Measurements from ENCODE around the gene ERMARD. TPM values are rescaled to one million over a fixed set of nuclear protein-coding genes. Genes with fewer than 3 reads are reported as not detected.

Gene ERMARD
- polyA plus RNA-seq, 3 donors from 2014 or later = 4.2 to 11.6 (median 10.0) TPM

DNA sequence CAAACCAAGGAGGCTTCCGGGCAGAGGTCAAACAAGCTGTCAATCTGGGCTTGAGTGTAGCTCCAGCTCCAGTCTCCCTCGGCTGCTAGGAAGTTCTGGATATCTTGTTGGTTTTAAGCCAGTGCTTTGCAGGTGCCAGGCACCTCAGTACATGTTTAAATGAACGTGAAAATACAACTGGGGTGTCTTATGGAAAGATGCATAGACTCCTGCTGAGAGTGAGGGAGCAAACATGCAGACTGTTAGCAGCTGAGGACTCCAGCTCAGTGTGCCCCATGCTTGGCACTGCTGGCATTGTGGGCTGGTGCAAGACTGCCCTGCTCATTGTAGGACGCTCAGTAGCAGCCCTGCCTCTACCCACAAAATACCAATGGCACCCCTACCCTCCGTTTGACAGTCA lies 28.5 kb downstream of the ERMARD start:
- peaks cover 0 to 2% (median 0%) of the 10 kb centered on the region in 3 donors for H3K27me3 Mint-ChIP-seq (ENCODE audit: low read depth in 3 of 3)
- H3K36me3 Mint-ChIP-seq = peaks cover 20 to 55% (median 31%) of the 10 kb centered on the region in 3 donors
- H3K4me1 Mint-ChIP-seq = no peaks in the 10 kb centered on the region
- no peak for DNase-seq
- no peak overlapping the region for H3K27ac Mint-ChIP-seq
- no peak overlapping the region for H3K4me3 Mint-ChIP-seq
- no peaks in the 10 kb centered on the region for H3K9me3 Mint-ChIP-seq

DNA sequence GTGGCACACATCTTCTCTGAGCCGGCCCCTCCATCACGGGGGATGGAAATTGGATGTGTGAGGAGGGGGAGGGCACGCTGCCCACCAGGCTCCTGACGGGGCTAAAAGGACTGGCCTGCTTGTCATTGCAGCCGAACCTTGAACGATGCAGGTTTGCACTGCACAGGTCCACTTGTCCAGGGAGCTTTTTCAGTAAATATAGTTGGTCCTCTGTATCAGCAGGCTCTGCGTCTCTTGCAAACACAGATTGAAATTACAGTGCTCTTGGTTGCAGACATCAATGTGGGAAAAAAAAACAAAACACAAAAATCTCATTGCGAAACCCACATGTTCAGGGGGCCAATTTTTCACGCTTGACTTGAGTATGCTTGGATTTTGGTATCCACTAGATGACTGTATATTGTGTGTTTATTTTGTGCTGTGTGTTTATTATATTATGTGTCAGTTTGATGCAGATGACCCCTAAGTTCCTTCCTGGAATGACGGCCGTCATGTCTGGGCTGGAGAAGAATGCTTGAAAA lies 29.2 kb downstream of the ERMARD start:
- Mint-ChIP-seq H3K27me3 (ENCODE audit: low read depth in 3 of 3) (peaks cover 0 to 2% (median 0%) of the 10 kb centered on the region in 3 donors), H3K36me3 (peaks cover 20 to 49% (median 25%) of the 10 kb centered on the region in 3 donors), H3K27ac (no peak overlapping the region), H3K9me3 (no peaks in the 10 kb centered on the region), H3K4me3 (no peak overlapping the region), H3K4me1 (no peaks in the 10 kb centered on the region)
- no peak for DNase-seq

DNA sequence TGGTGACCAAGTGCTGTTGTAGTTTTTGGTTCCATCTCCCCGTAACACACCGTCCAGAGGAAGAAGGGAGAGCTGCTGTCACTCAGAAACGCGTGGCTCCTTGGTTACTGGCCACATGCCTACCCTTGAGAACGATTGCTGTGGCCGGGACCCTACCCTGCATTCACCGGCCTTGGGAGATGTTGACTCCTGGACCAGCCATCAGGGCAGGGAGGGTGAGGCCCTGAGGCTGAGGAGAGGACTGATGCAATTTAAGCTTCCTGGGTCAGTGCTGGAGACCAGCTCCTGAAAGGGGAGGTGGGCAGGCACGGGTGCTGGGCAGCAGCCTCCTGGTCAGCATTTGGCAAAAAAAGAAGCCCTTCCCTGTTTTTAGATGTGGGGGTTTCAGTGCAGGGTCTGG lies 31.5 kb downstream of the ERMARD start:
- Mint-ChIP-seq H3K4me3 (no peak overlapping the region), H3K4me1 (no peaks in the 10 kb centered on the region)
- DNase-seq = no peak

DNA sequence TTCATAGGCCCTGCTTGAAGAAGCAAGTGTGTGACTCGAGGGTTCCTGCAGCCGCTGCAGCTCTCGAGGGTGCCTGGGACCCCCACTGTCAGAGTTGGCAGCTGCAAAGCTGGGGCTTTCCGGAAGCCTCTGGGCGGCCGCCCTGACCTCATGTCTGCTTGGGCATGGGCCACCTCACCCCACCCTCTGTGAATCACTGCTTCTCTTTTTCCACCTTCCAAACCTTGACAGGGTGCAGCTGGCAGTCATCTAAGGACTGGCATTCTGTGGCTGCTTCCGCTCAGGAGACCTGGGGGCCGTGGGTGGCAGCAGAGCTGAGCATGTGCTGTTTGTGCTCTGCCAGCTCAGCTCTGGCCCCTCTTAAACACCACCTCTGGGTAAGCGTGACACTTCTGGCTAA lies 32.0 kb downstream of the ERMARD start:
- no peak for DNase-seq
- Mint-ChIP-seq H3K27me3 (ENCODE audit: low read depth in 3 of 3) (no peaks in the 10 kb centered on the region), H3K4me3 (no peak overlapping the region), H3K36me3 (peaks cover 15 to 30% (median 17%) of the 10 kb centered on the region in 3 donors), H3K27ac (no peak overlapping the region), H3K9me3 (no peaks in the 10 kb centered on the region), H3K4me1 (no peaks in the 10 kb centered on the region)

More for the DNA sequence above, 31.5 kb downstream of the ERMARD start:
- Mint-ChIP-seq H3K9me3 (no peaks in the 10 kb centered on the region), H3K36me3 (peaks cover 15 to 35% (median 20%) of the 10 kb centered on the region in 3 donors), H3K27ac (no peak overlapping the region), H3K27me3 (ENCODE audit: low read depth in 3 of 3) (no peaks in the 10 kb centered on the region)

DNA sequence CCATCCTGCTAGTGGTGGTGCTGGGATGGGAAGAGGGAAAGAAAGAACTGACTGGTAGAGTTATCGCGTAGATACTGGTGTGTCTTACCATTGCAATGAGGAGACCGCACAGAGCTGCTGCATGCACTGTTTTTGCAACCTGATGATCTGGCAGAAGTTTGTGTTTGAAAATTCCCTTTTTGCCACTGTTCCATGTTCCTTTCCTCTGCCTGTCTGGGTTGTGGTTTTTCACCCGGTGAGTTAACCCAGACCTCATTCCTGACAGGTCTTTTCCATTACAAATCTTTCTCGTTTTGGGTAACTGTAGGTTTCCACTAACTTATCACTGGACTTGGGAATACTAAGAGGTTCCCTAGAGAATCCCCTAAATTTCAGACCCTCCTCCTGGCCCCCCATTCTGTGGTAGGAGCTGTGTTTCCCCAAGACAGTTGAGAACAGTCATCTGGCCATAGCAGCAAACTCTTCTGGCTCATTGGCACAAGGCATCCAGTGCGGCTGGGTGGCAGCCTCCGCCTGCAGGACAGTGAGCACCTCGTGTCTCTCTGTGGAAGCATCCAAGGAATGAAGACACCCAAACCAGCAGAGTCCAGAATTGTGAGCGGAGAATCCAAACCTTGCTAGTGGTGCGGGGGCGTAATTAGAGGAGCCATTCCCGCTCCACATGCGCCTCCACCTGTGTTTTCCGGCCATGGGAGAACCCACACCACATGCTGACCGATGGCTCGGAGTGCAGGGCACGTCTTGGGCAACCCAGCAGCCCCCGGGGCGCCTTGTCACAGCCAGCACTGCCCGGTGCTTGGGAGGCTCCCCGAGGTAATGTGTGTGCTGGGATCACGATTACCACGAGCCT lies 32.8 kb downstream of the ERMARD start:
- Mint-ChIP-seq H3K27me3 (ENCODE audit: low read depth in 3 of 3) (peaks cover 0 to 4% (median under 1%) of the 10 kb centered on the region in 3 donors), H3K4me3 (no peak overlapping the region), H3K36me3 (peaks cover 14 to 26% (median 15%) of the 10 kb centered on the region in 3 donors), H3K9me3 (no peaks in the 10 kb centered on the region), H3K27ac (no peak overlapping the region), H3K4me1 (no peaks in the 10 kb centered on the region)
- DNase-seq = no peak

DNA sequence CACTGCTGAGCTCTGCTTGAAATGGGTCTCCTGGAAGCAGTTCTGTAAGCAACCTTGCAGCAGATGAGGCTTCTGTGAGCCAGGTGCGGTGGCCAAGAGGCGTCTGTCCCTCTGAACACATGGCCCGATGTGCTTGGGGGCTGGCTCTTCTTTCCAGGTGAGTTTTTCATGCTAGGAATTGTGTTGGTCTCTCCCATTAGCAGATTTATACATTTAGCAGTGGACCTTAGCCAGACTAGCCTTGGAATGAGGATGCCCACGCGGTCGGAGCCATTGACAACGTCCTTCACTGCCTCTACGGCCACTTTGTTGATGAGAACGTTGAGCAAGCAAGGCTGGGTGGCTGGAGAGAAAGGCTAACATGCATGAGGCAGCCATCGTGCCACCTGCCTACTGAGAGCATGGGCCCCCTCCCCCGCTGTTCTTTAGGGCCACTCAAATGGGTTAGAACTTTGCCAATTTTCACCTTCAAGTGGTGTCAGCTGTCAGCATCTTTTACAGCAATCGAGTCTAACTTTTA lies 33.5 kb downstream of the ERMARD start:
- no peak for DNase-seq
- H3K27me3 Mint-ChIP-seq (ENCODE audit: low read depth in 3 of 3) = peaks cover 2 to 6% (median 4%) of the 10 kb centered on the region in 3 donors
- H3K4me1 Mint-ChIP-seq = peaks cover 3% of the 10 kb centered on the region in 2 donors
- H3K9me3 Mint-ChIP-seq = no peaks in the 10 kb centered on the region
- no peak overlapping the region for H3K27ac Mint-ChIP-seq
- H3K4me3 Mint-ChIP-seq = no peak overlapping the region
- peaks cover 14 to 26% (median 15%) of the 10 kb centered on the region in 3 donors for H3K36me3 Mint-ChIP-seq

DNA sequence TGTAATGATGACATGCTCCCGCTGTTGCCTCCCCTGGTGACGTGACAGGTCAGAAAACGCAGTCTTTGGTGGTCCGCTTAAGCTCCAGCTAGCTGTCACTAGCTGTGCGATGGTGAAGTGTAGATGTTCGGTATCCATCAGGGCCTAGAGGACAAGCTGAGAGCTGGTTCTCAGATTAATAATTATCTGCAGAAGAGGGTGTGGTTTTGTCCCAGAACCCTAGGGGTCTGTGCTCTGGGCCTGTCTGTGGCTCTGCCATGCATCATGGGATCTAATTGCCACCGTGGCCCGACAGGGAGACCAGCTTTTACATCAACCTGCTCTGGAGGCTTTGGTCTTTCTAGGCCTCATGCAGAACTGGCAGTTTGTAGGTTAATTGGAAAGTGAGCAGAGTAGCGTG lies 34.1 kb downstream of the ERMARD start:
- Mint-ChIP-seq H3K4me3 (no peak overlapping the region), H3K4me1 (peaks cover 10% of the 10 kb centered on the region in 2 donors), H3K27me3 (ENCODE audit: low read depth in 3 of 3) (peaks cover 7 to 12% (median 9%) of the 10 kb centered on the region in 3 donors), H3K27ac (no peak overlapping the region), H3K36me3 (peaks cover 14 to 19% (median 15%) of the 10 kb centered on the region in 3 donors), H3K9me3 (no peaks in the 10 kb centered on the region)
- no peak for DNase-seq

DNA sequence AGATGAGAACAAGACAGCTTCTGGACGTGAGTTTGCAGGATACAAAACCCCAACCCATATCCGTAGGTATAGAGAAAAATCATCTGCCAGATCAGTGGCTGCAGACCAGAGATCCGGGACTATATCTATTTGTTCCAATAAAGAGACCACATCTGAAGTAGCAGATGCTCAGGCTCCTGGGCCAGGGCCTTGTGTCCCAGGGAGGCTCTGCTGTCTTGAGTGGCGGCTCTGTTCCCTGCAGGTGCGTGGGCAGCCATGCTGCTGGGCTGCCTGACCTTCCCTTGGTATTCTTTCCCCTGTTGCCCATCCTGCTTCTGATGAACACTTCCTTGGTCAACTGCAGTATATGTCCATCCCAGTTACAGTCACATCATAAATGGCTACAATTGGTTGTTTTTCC lies 34.9 kb downstream of the ERMARD start:
- DNase-seq = no peak
- no peak overlapping the region for H3K4me3 Mint-ChIP-seq
- peaks cover 14 to 18% of the 10 kb centered on the region in 2 donors for H3K4me1 Mint-ChIP-seq
- H3K27me3 Mint-ChIP-seq (ENCODE audit: low read depth in 3 of 3) = peaks cover 12 to 17% (median 13%) of the 10 kb centered on the region in 3 donors
- H3K9me3 Mint-ChIP-seq = peaks cover 0 to 1% (median 0%) of the 10 kb centered on the region in 6 donors
- H3K27ac Mint-ChIP-seq = no peak overlapping the region
- peaks cover 9 to 15% (median 9%) of the 10 kb centered on the region in 3 donors for H3K36me3 Mint-ChIP-seq

DNA sequence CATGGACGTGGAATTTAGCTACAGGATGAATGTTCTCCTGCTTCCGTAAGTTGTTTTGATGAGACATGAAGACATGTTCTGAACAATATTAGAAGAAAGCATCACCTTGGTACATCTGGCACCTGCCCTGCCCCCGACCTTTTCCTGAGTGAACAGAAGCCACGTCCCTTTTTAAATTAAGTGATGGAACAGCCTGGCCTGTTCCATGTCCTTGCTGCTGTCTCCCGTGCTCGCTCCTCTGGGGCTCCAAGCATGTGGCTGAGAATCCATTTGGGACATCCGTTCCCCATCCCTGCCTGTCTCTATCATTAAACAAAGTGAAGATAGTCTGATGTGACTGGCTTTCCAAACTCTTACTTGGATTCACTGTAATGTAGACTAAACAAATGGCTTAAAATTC lies 36.4 kb downstream of the ERMARD start:
- Mint-ChIP-seq H3K9me3 (peaks cover 0 to 1% (median 0%) of the 10 kb centered on the region in 6 donors), H3K4me1 (peaks cover 14 to 21% of the 10 kb centered on the region in 2 donors), H3K27me3 (ENCODE audit: low read depth in 3 of 3) (peaks cover 13 to 21% (median 15%) of the 10 kb centered on the region in 3 donors), H3K4me3 (no peak overlapping the region), H3K27ac (no peak overlapping the region), H3K36me3 (peaks cover 8 to 14% (median 9%) of the 10 kb centered on the region in 3 donors)
- DNase-seq = no peak

DNA sequence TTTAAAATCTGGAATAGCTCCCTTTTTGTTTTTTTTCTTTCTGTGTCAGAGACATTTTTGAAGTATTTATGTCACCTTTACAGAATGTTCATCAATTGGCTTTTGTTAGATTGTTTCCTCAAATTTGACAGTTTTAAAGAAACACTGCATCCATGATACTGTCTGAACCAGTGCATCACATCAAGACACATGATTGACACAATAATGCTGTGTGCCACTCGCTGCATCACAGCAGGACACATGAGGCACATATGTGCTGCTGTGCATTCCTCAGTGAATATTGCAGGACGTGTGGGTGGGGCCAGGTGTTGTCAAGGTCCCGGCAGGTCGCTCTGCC lies 37.4 kb downstream of the ERMARD start:
- peaks cover 13 to 21% (median 15%) of the 10 kb centered on the region in 3 donors for H3K27me3 Mint-ChIP-seq (ENCODE audit: low read depth in 3 of 3)
- H3K36me3 Mint-ChIP-seq = peaks cover 4 to 5% (median 4%) of the 10 kb centered on the region in 3 donors
- H3K4me3 Mint-ChIP-seq = peak overlapping the region in 2 of 5 donors; percentile 27 to 55
- peaks cover 0 to 1% (median 0%) of the 10 kb centered on the region in 6 donors for H3K9me3 Mint-ChIP-seq
- no peak for DNase-seq
- peaks cover 14 to 21% of the 10 kb centered on the region in 2 donors for H3K4me1 Mint-ChIP-seq
- no peak overlapping the region for H3K27ac Mint-ChIP-seq

DNA sequence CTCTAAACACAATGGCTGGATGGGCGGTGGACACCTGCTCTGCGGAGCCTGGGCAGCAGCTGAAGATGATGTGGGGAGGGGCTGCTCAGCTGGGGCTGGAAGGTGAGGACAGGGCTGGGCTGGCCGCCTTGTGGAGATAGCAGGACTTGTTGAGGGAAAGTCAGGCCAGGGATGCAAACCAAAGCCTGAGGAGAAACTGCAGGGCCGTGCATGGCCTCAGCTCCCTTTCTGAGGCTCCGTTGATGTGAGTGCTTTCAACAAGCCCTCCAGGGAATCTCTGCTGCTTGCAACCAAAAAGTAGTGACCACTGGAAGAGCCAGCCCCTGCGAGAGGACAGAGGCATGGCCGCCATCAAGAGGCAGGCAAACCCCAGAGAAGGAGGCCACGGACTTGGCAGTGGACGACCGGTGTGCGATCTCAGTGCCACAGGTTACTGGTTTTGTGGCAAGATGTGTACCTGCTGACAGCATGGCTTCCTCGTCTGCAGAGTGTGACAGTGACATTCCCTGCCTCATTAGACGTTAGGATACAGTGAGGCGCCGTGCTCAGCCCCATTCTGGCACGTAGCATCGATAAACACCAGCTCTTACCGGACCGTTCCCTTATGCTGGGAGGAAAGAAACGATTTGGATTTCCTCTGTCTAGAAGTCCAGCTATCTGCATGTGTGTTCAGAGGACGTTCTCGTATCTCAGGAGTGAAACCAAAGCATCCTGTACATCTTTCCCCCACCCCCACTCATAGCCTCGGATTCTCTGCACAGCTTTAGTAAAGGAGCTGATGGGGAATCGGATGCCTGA lies 37.9 kb downstream of the ERMARD start:
- H3K9me3 Mint-ChIP-seq = peaks cover 0 to 1% (median 0%) of the 10 kb centered on the region in 6 donors
- no peak overlapping the region for H3K27ac Mint-ChIP-seq
- peaks cover 14 to 21% of the 10 kb centered on the region in 2 donors for H3K4me1 Mint-ChIP-seq
- no peak for DNase-seq
- no peaks in the 10 kb centered on the region for H3K36me3 Mint-ChIP-seq
- H3K27me3 Mint-ChIP-seq (ENCODE audit: low read depth in 3 of 3) = peaks cover 14 to 21% (median 15%) of the 10 kb centered on the region in 3 donors
- peak overlapping the region; percentile 77 to 86 (median 85) for H3K4me3 Mint-ChIP-seq

DNA sequence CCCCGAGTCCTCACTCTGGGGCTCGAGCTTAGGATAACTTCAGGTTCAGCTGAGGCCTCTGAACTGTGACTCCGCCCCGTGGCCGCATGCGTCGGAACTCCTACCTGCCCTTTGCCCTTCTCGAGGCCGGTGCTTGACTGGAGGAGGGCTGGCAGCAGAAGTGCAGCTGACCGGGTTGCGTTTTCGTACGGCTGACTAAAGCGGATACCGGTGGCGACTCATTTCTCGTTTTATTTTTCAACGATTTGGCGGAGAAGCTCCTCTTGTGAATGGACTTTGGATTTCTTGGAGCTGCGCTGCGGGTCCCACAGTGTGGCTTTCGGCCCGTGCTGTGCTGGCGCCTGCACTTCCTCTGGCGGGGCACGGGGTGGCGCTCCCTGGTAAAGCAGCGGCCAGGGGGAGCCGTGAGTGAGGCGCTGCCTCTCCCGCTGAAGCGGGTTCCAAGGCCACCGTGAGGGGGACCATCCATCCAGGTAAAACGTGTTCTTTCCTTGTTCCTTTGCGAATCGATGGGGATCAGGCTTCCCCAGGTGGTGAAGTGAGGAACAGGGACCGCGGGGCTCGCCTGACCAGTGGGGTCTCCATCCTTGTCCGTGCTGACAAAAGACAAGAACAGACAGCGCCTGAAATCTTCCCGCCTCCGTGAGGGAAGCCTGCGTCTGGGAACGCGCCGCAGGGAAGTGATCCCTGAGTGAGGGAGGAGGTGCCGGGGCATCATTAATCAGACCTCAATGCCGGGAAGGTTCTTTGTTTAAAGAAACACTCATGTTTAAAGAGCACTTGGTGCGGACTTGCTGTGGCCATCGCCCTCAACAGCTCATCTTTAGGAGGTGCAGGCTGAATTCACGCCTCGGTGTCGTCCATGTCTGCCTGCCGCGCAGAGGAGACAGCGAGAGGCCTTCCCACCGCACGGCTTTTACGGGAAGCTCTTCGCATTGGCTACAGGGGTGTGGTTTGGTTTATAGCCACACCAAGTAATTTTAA lies 38.8 kb downstream of the ERMARD start:
- no peaks in the 10 kb centered on the region for H3K36me3 Mint-ChIP-seq
- peak overlapping the region; percentile 77 to 86 (median 85) for H3K4me3 Mint-ChIP-seq
- peaks cover 15 to 28% (median 18%) of the 10 kb centered on the region in 3 donors for H3K27me3 Mint-ChIP-seq (ENCODE audit: low read depth in 3 of 3)
- H3K27ac Mint-ChIP-seq = no peak overlapping the region
- DNase-seq = peak; percentile 59 to 71 (median 68)
- peaks cover 0 to 1% (median 0%) of the 10 kb centered on the region in 6 donors for H3K9me3 Mint-ChIP-seq
- peaks cover 14 to 21% of the 10 kb centered on the region in 2 donors for H3K4me1 Mint-ChIP-seq

Data from immature natural killer cell (primary cell).